A375 (cell line): ENCODE data around the gene CERK. TPM values are rescaled to one million over a fixed set of nuclear protein-coding genes. Genes with fewer than 3 reads are reported as not detected.

Source experiments
- total RNA-seq: library from RNA; depleted of rRNA; stranded (reverse); fragments of >200 nt; shearing (Covaris generic); gene quantifications from 2 replicates; pipeline ENCODE4 v1.2.3, GENCODE V29; 2014; rRNA removed

CERK gene
- 15.1 and 16.2 TPM in 2 replicates for total RNA-seq

GRCh38 chr22:46737976-46738646, at the start of gene CERK:
Gene CERK (minus strand): TSS chr22:46738252. CDS start chr22:46738148, 104 bp downstream.

GRCh38 chr22:46762238-46763050, 24.4 kb upstream of the CERK start, which contains the start of gene TBC1D22A:
Gene TBC1D22A (plus strand): TSS chr22:46762650. CDS start chr22:46762787, 137 bp downstream.

Other genes with a start within 250 kb of the CERK start
- gene CELSR1, start 200.6 kb downstream of the CERK start, total RNA-seq = 8.1 and 9.6 TPM in 2 replicates
- gene GRAMD4, start 117.9 kb downstream of the CERK start, total RNA-seq = 11.3 and 18.1 TPM in 2 replicates
- 12.6 and 12.7 TPM in 2 replicates for gene TBC1D22A, start 24.4 kb upstream of the CERK start, total RNA-seq